GM12878 (cell line): ENCODE results near the gene CUTA. TPM values are rescaled to one million over a fixed set of nuclear protein-coding genes. Genes with fewer than 3 reads are reported as not detected.

Experiments
- ATF7 ChIP-seq: fragments of 450-650 bp; IDR thresholded peaks from 2 replicates; pipeline ENCODE4 v1.6.1; 2016; ENCODE audit warnings: low read depth, mild to moderate bottlenecking
- CBFB ChIP-seq: IDR thresholded peaks from 2 replicates; pipeline ENCODE4 v1.6.1; 2016; ENCODE audit warnings: antibody characterized with exemption, low read depth
- HDAC2 ChIP-seq: fragments of 200-600 bp; sonication (generic); IDR thresholded peaks from 2 replicates; pipeline ENCODE4 v1.6.1; 2017
- SUZ12 ChIP-seq: fragments of 200-600 bp; sonication (generic); IDR thresholded peaks from one replicate; pipeline ENCODE4 v1.6.1; 2018; ENCODE audit warnings: antibody characterized with exemption, mild to moderate bottlenecking; ENCODE audit not compliant: unreplicated experiment
- ZSCAN29 ChIP-seq: fragments of 450-650 bp; IDR thresholded peaks from 2 replicates; pipeline ENCODE4 v1.6.1; 2017; ENCODE audit warnings: mild to moderate bottlenecking, moderate library complexity
- polyA plus RNA-seq, 11 experiments: library from polyadenylated mRNA; depleted of rRNA in 4 of 11; unstranded in 6 of 11; stranded (reverse) in 5 of 11; fragments of >200 nt; fragmentation: Nextera tagmentation in 4 of 11; fragmentation: Illumina TruSeq in 1 of 11; extraction: Ambion mirVana in 4 of 11; extraction: Trizol in 1 of 11; gene quantifications; 1 replicate in 1 of 11; 2 replicates in 10 of 11; pipeline versions ENCODE4 v1.2.1 to v1.2.3, GENCODE V29; 2011 to 2016; ENCODE audit warnings: inconsistent platforms in 2 of 11, missing spikeins in 2 of 11, low read depth in 1 of 11
- total RNA-seq, 4 experiments: library from RNA; depleted of rRNA in 3 of 4; stranded (reverse); fragments of >200 nt in 3 of 4; fragmentation: Illumina TruSeq in 1 of 4; extraction: Trizol in 1 of 4; gene quantifications; 2 replicates each; pipeline versions ENCODE4 v1.2.1 to v1.2.3, GENCODE V29; 2013 to 2021
- TF ChIP-seq, protein P1 (sequence below): IDR thresholded peaks from 2 replicates; pipeline ENCODE4 v1.6.1; 2012; ENCODE audit warnings: improper control_type of control experiment, low read depth, low read length; ENCODE audit not compliant: insufficient replicate concordance
- TF ChIP-seq, protein P2 (sequence below): fragments of 450-650 bp; formaldehyde crosslinking; IDR thresholded peaks from 2 replicates; pipeline ENCODE4 v1.5.0; 2022; ENCODE audit warnings: mild to moderate bottlenecking, missing genetic modification characterization
- TF ChIP-seq, protein P3 (sequence below): IDR thresholded peaks from 2 replicates; pipeline ENCODE4 v1.6.1; 2011; ENCODE audit warnings: borderline replicate concordance, low read depth, mild to moderate bottlenecking, moderate library complexity, low read length; ENCODE audit not compliant: insufficient read depth, poor library complexity, severe bottlenecking
- TF ChIP-seq, protein P4 (sequence below): fragments of 450-650 bp; IDR thresholded peaks from 2 replicates; pipeline ENCODE4 v1.6.1; 2017; ENCODE audit warnings: mild to moderate bottlenecking, low read depth, inconsistent platforms; ENCODE audit not compliant: poor library complexity, severe bottlenecking
- TF ChIP-seq, protein P5 (sequence below): fragments of 450-650 bp; IDR thresholded peaks from 2 replicates; pipeline ENCODE4 v1.6.1; 2017; ENCODE audit warnings: mild to moderate bottlenecking

The CUTA gene
- total and polyA plus RNA-seq, 10 of the 15 experiments (the other 5 are each of a cell fraction or from before 2014, with no cell fraction given): 102 to 293 (median 189) TPM

DNA sequence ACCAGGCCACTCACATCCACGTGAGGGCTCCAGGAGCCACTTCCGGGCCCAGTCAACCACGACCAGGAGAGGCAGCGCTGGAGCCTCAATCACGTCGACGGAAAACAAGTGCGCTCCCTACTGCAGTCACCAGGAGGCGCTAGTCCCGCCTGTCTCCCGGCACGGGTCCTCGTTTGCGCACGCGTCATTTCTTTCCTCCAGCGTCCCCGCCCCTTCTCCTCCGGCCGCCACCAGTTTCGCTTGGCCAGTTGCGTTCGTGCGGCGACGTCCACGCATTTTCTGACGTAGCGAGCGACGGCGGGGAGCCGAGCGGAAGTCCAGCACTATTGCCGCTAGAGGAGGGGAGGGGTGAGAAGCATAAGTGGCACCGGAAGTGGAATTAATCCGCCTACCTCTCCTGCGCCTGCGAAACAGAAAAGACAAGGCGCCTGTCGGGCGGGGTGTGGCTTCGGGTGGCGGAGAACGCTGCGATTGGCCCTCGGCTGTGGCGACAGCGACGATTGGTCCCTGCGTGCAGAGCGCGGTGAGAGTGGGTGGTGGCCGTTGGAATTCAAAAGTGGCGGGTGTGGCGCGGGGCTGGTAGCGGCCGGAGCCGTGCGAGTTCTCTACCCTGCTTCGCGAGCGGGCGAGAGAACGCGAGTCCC is 26.5 kb downstream of the CUTA start, which contains the start of gene KIFC1 (continued):
- TF ChIP-seq, protein P1, sequence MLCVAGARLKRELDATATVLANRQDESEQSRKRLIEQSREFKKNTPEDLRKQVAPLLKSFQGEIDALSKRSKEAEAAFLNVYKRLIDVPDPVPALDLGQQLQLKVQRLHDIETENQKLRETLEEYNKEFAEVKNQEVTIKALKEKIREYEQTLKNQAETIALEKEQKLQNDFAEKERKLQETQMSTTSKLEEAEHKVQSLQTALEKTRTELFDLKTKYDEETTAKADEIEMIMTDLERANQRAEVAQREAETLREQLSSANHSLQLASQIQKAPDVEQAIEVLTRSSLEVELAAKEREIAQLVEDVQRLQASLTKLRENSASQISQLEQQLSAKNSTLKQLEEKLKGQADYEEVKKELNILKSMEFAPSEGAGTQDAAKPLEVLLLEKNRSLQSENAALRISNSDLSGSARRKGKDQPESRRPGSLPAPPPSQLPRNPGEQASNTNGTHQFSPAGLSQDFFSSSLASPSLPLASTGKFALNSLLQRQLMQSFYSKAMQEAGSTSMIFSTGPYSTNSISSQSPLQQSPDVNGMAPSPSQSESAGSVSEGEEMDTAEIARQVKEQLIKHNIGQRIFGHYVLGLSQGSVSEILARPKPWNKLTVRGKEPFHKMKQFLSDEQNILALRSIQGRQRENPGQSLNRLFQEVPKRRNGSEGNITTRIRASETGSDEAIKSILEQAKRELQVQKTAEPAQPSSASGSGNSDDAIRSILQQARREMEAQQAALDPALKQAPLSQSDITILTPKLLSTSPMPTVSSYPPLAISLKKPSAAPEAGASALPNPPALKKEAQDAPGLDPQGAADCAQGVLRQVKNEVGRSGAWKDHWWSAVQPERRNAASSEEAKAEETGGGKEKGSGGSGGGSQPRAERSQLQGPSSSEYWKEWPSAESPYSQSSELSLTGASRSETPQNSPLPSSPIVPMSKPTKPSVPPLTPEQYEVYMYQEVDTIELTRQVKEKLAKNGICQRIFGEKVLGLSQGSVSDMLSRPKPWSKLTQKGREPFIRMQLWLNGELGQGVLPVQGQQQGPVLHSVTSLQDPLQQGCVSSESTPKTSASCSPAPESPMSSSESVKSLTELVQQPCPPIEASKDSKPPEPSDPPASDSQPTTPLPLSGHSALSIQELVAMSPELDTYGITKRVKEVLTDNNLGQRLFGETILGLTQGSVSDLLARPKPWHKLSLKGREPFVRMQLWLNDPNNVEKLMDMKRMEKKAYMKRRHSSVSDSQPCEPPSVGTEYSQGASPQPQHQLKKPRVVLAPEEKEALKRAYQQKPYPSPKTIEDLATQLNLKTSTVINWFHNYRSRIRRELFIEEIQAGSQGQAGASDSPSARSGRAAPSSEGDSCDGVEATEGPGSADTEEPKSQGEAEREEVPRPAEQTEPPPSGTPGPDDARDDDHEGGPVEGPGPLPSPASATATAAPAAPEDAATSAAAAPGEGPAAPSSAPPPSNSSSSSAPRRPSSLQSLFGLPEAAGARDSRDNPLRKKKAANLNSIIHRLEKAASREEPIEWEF: no peak
- TF ChIP-seq CBFB (0 out of 2 replicates have a peak, but pooled peaks have one; percentile 15), ZSCAN29 (no peak), SUZ12 (no peak), HDAC2 (no peak), ATF7 (peak; percentile 83)
- TF ChIP-seq, protein P2, sequence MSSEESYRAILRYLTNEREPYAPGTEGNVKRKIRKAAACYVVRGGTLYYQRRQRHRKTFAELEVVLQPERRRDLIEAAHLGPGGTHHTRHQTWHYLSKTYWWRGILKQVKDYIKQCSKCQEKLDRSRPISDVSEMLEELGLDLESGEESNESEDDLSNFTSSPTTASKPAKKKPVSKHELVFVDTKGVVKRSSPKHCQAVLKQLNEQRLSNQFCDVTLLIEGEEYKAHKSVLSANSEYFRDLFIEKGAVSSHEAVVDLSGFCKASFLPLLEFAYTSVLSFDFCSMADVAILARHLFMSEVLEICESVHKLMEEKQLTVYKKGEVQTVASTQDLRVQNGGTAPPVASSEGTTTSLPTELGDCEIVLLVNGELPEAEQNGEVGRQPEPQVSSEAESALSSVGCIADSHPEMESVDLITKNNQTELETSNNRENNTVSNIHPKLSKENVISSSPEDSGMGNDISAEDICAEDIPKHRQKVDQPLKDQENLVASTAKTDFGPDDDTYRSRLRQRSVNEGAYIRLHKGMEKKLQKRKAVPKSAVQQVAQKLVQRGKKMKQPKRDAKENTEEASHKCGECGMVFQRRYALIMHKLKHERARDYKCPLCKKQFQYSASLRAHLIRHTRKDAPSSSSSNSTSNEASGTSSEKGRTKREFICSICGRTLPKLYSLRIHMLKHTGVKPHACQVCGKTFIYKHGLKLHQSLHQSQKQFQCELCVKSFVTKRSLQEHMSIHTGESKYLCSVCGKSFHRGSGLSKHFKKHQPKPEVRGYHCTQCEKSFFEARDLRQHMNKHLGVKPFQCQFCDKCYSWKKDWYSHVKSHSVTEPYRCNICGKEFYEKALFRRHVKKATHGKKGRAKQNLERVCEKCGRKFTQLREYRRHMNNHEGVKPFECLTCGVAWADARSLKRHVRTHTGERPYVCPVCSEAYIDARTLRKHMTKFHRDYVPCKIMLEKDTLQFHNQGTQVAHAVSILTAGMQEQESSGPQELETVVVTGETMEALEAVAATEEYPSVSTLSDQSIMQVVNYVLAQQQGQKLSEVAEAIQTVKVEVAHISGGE (CRISPR knock-in tag): no peak
- TF ChIP-seq, protein P3, sequence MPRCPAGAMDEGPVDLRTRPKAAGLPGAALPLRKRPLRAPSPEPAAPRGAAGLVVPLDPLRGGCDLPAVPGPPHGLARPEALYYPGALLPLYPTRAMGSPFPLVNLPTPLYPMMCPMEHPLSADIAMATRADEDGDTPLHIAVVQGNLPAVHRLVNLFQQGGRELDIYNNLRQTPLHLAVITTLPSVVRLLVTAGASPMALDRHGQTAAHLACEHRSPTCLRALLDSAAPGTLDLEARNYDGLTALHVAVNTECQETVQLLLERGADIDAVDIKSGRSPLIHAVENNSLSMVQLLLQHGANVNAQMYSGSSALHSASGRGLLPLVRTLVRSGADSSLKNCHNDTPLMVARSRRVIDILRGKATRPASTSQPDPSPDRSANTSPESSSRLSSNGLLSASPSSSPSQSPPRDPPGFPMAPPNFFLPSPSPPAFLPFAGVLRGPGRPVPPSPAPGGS: no peak
- TF ChIP-seq, protein P4, sequence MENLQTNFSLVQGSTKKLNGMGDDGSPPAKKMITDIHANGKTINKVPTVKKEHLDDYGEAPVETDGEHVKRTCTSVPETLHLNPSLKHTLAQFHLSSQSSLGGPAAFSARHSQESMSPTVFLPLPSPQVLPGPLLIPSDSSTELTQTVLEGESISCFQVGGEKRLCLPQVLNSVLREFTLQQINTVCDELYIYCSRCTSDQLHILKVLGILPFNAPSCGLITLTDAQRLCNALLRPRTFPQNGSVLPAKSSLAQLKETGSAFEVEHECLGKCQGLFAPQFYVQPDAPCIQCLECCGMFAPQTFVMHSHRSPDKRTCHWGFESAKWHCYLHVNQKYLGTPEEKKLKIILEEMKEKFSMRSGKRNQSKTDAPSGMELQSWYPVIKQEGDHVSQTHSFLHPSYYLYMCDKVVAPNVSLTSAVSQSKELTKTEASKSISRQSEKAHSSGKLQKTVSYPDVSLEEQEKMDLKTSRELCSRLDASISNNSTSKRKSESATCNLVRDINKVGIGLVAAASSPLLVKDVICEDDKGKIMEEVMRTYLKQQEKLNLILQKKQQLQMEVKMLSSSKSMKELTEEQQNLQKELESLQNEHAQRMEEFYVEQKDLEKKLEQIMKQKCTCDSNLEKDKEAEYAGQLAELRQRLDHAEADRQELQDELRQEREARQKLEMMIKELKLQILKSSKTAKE: peak; percentile 52
- TF ChIP-seq, protein P5, sequence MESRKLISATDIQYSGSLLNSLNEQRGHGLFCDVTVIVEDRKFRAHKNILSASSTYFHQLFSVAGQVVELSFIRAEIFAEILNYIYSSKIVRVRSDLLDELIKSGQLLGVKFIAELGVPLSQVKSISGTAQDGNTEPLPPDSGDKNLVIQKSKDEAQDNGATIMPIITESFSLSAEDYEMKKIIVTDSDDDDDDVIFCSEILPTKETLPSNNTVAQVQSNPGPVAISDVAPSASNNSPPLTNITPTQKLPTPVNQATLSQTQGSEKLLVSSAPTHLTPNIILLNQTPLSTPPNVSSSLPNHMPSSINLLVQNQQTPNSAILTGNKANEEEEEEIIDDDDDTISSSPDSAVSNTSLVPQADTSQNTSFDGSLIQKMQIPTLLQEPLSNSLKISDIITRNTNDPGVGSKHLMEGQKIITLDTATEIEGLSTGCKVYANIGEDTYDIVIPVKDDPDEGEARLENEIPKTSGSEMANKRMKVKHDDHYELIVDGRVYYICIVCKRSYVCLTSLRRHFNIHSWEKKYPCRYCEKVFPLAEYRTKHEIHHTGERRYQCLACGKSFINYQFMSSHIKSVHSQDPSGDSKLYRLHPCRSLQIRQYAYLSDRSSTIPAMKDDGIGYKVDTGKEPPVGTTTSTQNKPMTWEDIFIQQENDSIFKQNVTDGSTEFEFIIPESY: no peak
